ENCODE results near the gene MAS1L.

GRCh38 chr6:29531668-29532067, 43.9 kb upstream of the MAS1L start:
- TF ChIP-seq POLR2AphosphoS5 (IDR thresholded peaks at IDR 0.05; ENCODE audit: low read depth, low read length) (no peak), SIN3A (IDR thresholded peaks at IDR 0.05; ENCODE audit: borderline replicate concordance, insufficient read depth, low read length) (no peak)

Measured in PFSK-1 (cell line).